GM18499 (cell line): Measurements from ENCODE around the gene RBMS3.

Experiments used
- ATAC-seq: cut with Tn5 transposase; IDR thresholded peaks from one replicate; pipeline ENCODE4 v1.9.1; 2021; ENCODE audit warnings: moderate number of reproducible peaks; ENCODE audit not compliant: insufficient read depth, unreplicated experiment

Gene RBMS3

DNA sequence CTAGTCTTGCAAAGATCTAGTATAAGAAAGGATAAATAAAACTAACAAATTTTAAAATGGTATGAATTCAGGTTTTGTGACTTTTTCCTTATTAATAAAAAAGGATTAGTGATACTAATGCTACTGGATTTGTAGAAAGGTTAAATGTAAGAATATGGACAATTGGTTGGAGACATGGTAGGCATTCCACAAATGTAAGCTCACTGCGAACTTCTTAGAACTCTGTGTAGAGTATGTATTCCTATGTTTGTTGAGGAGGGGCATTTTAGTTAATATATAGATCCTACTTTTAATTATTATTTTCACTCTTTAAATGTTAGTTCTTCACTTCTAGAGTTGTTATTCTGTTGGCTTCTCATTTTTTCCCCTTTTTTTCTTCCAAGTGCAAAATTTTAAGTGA, 414.3 kb downstream of the RBMS3 start:
- no peak for ATAC-seq

DNA sequence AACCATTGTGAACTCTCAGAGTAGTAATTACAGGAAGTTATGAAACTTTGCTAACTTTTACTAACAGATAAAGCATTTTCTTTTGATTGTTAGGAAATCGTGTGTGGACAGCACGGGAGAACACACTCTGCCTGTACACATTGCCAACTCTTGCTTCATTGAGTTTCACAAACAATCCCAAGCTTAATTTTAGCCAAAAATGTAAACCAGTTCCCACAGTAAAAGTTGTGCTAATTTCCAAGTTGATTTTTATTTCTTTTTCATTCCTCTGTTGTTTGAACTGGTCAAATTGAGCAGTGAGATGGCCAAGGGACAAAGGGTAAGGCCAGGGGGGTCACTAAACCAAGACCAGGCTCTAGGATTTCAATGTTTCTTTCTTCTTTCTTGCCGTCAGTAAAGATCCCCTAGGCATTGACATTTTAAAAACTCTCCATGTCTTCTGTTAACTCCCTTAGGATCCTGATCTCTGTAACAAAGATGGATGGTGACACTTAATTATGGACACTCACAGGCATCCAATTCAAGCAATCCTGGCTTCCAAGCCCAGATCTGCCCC, 414.9 kb downstream of the RBMS3 start:
- ATAC-seq, result no peak

DNA sequence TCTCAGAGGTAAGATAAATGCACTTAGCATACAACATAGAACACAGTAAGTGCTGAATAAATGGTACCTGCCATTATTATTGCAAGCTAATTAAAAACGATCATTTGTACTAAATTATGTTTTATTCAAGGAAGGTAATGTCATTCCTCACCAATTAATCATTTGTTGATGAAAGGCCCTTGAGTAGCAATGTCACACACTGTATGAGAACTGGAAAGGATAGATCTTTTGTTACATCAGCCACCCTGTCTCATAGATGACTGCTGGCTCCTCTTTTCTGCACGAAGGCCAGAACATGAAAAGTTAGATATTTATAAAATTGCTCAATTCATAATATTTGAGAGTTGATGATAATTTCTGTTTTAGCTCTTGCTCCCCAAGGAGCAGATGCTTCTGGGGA, 415.4 kb downstream of the RBMS3 start:
- ATAC-seq, result no peak

DNA sequence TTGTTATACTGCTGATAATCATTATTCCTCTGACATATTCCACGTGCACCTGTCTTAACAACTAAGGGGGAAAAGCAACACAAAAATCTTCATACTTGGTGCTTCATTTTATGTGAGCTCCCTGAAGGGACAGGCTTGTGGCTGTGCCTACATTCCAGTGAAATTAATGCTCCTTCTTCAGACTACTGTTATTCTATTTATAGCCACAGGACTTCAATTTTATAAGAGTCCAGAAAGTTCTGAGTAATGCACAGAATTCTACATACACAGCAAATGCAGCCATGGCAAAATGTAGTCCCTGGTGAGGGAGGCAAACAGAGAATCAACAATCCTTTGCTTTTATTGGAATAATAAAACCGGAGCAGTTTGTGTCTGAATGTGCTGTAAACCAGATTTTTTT, 417.1 kb downstream of the RBMS3 start:
- no peak for ATAC-seq

DNA sequence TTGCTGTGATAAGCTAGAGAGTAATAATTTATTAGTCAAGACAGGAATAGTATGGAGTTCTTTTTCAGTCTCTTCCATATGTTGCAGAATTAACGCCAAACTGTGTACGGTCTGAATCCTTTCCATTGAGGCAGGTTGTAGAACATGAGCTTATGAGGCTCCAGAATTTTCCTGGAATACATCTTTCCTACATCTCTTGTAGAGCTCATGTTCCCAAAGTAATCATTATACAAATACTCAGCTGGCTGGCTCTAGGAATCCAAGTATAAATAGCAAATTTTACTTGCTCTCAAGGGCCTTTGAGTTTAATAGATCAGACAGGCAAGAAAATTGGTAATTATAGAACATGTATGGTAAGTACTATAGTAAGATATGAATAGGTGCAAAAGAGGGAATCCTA, 419.4 kb downstream of the RBMS3 start:
- no peak for ATAC-seq

DNA sequence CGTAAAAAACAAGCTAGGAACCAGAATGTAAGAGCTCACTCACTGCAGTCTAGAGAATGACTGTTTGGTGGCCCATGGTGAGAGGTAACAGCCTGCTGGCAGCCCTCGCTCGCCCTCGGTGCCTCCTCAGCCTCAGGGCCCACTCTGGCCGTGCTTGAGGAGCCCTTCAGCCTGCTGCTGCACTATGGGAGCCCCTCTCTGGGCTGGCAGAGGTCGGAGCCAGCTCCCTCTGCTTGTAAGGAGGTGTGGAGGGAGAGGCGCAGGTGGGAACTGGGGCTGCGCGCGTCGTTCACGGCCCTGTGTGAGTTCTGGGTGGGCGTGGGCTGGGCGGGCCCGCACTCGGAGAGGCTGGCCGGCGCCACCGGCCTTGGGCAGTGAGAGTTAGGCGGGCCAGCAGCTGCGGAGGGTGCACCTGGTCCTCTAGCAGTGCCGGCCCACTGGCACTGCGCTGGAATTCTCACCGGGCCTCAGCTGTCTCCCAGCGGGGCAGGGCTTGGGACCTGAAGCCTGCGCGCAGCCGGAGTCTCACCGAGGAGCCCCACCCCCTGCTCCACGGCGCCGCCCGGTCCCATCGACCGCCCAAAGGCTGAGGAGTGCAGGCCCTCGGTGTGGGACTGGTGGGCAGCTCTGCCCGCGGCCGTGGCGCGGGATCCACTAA, 420.6 kb downstream of the RBMS3 start:
- no peak for ATAC-seq

DNA sequence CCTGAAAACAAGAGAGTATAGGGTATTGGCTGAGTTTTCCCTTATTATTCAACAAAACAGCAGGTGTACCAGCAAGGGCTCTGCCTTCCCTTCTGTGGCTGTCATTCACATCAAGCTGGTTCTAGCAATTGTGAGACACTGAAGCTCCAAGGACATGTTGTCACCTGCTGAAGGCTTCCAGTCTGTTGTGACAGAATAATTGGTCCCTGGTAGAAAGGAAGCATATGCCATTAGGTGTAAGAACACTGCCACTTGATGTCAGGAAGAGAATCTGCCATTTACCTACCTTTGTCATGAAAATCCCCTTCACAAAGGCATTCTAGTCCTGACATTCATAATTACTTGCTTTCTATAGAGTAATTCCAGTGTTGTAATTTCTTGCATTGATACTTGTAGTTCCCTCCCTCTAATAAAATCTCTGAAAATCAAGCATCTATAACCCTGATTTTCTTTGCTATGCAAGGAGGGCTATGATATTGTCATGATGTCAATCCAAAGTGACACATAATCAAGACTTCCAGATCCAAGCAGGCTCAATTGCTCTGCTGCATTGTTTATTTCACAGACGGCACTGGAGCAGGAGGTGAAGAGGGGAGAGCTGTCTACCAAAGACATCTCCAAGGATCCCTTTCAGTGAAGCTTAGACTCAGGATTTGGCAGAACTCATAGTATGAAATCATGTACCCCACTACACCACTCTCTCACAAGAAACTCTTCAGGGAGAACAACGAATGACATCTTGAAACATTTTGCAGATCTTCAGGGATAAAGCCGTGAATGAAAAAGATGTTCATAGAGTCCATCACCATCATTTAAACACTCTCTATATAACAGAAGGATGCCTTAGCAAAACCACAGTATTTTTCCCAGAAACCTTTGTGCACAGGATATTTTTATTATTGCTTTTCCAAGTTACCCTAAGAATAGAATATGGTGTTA, 425.3 kb downstream of the RBMS3 start:
- no peak for ATAC-seq

DNA sequence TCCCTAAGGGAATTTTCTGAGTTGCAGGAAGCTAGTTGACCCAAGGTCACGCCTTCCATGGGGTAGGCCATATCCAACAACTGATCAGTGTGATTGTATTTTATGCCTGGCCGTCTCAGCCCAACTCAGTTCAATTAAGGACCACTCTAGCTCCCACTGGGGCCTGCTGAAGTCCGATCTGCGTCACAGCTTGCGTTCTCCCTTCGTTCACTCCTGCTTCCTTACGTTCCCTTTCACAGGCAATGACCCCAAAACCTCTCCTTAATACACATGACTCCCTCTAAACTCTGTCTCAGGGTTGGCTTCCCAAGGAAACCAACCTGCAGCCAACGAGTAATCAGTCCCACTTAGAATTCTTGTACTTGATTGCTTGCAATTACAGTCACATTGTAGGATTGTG, 428.0 kb downstream of the RBMS3 start:
- ATAC-seq, result no peak

DNA sequence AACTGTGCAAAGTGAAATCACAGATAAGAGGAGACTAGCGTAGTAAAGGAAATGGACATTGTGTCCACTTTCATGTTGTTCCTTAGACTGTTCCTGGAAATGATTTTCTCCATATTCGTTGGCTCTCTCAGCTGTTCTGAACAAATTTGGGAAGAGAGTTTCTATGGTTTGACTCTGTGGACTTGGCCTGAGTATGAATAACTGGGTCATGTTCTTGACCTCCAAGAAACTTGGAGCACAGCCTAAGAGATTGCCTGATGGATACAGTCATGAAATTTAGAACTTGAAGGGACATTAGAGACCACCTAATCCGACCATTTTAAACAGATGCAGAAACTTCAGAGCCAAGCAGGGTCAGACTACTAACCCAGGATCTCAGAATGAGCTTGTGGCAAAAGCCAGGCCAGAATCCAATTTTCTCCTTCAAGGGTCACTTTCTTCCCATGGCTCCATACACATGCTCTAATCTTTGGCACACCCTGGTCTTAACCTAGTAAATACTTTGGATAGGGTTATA, 430.4 kb downstream of the RBMS3 start:
- no peak for ATAC-seq

DNA sequence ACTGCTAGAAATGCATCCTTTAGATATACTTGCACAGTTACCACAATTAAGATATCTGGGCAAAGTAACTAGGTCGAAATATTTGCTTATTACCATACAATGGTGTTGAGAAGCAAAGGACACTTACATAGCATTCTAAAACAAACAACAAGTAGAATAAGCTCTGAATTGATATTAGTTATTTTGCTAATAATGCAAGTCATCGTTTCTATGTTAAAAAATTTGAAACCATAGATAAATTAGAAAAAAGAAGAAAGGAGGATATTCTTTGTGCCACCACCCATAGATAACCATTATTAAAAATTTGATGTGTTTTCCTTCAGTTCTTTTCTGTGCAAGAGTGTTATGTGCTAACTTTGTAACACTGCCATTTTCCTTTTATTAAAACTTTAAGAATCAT, 435.3 kb downstream of the RBMS3 start:
- ATAC-seq, result no peak

DNA sequence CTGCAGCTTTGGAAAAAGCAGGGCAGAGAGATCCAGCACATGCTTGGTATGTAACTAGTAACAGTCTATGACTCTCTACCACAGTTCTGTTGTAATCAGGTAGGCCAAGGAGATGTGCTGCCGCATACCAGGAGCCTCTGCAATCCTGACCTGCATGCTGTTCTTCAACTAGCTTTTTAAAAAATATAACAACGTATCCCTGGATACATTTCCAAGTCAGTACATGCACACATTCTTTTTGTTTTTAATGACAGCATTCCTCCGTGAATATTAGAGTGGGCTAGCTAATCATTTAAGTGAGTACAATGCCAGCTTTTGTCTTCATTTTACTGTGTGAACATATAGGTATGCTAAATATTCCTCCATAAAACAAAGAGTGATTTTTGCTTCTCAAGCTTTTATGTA, 437.8 kb downstream of the RBMS3 start:
- ATAC-seq, result no peak

DNA sequence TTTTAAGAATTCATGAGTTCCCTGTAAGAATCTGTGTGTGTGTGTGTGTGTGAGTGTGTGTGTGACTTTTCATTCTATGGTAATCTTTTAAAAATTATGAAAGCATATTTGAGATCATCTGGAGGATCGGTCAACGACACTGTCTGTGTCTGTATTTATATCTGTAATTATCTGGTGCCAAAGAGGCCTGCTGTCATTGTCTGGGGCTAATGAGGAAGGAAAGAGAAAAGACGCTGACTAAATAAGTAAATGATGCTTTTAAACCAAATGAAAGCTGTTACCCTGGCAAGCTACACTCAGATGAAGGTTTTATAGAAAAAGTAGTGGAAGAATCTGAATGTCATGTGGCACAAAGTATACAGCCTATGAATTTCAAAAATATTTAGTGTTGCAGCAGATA, 439.8 kb downstream of the RBMS3 start:
- no peak for ATAC-seq

DNA sequence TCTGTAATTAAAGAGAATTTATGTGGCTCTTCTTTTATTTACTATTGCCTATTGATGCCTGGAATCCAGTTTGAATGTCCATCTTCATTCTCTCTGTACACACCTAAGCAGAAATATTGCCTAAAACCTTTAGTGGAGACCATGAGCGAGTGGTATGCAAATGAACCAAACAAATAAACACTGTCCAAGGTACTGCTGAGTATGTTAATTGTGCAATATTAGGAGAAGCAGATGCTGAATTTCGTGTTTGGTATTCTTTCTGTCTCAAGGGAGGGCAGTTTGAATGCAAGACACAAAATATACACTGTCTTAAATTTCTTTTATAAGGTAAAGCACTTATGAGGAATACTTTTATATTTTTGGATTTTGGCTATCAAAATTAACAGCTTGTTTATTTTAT, 440.9 kb downstream of the RBMS3 start:
- ATAC-seq, result no peak

DNA sequence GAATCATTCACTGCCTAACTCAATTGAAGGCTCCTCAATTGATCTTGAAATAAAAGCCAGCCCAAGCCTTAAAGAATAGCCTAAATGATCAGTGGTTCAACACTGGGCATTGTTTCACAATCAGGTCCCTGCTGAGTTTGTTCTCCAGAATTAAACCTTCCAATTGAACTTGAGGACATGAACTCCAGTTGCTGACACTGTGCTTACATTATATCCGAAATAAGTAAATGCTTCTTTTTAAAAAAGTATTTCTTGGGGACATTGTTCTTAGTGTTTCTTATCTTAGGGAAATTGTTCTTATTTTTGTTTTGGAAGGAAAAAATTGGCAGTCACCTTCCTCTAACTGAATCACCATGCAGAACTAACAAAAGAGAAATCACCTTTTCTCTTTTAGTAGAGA, 450.2 kb downstream of the RBMS3 start:
- ATAC-seq, result no peak

DNA sequence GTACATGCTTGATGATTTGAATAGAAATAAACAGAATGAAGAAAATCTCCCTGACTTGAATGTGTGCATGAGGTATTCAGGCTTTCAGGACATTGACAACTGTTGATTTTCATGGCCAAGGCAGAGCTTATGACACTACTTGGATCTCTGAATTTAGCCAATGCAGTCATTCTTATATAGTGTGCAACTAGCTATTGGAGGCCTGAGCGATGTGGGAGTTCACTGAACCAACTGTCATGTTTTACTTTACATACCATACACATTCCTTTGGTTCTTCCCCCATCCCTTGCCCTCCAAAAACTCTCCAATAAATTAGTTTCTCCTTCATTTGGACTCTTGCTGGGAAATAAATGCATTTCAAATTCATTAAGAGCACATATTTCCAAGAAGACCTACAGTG, 460.4 kb downstream of the RBMS3 start:
- ATAC-seq, result no peak

DNA sequence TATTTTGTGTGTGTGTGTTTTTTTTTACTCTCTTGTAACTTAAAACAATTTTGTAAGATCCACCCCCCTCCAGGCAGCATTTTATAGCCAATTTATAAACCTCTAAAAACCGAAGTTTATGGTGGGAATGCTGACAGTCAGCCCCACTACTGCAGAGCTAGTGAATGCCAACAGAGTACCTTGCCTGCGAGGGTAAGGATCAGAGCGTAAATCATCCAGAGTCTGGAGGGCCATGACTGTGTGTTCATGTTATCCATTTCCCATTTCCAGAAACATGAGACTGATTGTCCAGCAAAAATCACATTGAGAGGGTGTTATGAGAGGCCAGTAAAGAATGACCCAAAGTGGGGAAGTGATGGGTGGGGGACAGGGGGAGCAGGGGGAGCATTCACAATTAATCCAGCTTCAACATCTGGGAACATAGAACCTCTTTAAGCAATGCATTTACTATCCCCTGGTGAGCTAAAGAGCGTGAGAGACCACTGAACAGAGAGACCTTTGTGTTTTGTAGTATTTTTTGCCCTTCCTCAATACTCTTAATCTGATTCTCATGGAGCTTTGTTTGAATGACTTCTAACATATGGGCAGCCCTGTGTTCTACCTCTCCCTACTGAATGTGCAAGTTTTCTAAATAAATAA, 464.5 kb downstream of the RBMS3 start:
- no peak for ATAC-seq

DNA sequence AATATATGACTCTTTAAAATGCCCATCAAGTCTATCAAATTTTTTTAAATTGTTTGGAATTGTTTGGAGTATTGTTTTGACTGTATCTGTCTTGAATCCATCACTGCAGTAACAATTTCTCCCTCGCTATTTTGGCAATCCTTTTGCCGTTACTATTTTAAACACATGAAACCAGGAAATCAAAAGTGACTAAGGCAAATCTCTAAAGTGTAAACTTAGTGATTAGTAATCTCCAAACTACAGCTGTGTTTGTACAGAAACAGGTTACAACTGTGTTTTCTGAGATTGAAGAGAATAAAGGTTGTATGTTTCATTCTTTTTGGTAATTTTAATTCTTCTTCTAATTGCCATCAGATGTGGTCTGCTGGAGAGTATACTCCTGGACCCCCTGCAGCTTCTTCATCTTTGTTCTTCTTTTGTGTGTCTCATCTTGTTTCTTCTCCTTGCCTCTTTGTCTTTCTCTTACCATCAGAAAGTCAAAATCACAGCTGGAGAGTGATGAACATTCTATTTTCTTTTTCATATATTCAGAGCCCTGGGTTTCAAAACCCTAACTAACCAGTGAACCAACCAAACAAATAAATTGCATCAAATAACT, 465.4 kb downstream of the RBMS3 start:
- no peak for ATAC-seq

DNA sequence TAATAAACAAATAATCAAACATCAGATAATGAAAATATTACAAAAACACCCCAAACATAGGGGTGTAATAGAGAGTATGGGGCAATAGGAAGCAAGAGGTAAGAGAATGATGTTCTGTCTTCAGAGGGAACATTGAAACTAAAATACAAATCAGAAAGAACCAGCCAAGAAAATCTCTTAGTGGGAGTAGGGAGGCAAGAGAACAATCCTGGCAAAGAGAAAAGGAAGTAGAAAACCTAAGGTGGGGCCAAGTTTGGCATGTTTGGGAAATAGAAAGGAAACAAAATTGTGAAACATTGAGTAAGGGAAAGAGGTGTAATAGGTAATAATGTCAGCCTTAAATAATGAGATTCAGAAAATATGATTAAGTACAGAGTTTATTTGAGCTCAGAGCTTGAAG, 467.1 kb downstream of the RBMS3 start:
- no peak for ATAC-seq

DNA sequence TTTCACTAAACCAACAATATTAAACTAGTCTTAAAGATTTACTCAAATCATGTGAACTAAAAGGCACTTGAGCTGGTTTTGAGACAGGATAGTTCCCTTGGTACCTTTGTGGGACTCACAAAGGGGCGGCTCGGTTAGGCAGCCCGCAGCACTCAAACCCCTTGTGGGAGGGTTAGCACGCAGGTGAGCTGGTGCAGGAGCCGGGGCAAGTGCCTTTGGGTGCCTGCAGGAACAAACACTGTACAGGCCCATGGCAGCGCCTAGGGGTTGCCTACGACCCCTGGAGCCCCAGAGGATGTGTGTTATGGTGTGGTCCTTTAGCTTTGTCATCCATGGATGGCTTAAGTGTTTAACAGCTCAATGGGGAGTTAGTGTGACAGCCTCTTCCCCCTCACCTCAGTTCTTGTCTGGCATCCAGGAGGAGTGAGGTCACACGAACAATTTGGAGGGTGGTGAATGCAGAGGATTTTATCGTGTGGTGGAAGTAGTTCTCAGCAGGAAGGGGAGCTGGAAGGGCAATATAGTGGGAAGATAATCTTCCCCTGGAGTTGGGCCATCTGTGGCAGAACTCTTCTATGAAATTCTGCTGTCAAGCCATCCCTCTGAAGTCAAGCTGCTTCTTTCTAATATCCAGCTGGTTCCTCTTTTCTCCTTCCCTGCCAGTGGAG, 470.9 kb downstream of the RBMS3 start:
- ATAC-seq, result no peak

DNA sequence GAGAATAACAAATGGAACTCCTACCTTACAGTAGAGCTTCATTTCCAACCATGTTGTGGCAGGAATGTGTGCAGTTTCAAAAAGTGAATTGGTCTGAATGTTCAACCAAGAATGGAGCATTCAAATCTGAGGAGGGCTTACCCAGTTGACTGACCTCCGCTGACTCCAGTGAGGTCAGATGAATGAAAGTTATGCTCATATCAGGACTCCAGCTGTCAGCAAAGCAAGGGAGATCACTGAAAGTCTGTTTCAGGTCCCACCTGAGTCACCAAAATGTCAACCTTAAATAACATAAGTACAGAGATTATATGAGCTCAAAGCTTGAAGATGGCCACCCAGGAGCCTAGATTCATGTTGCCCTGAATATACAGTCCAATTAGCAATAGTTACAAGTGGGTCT, 473.5 kb downstream of the RBMS3 start:
- ATAC-seq, result no peak
